Activated B cell treated with CpG ODN at 0.5 μM for 24 hours (primary cell): ENCODE results near the gene TOMM20L. TPM values are rescaled to one million over a fixed set of nuclear protein-coding genes. Genes with fewer than 3 reads are reported as not detected.

Source experiments
- ATAC-seq: fragments of 200-7000 bp; cut with Tn5 transposase; one replicate; pipeline ENCODE4 v1.10.0; 2021; ENCODE audit warnings: low read depth, mild to moderate bottlenecking, moderate library complexity
- CTCF ChIA-PET: fragments of 350-600 bp; sonication (Branson Sonifier 250); formaldehyde crosslinking; loops from one replicate; lab custom pipeline; 2021; ENCODE audit warnings: antibody characterized with exemption; lab: Charles Lee
- POLR2A ChIA-PET: fragments of 350-600 bp; sonication (Branson Sonifier 250); formaldehyde crosslinking; loops from one replicate; lab custom pipeline; 2021; ENCODE audit warnings: antibody characterized with exemption; lab: Charles Lee
- DNase-seq: peaks from one replicate; pipeline ENCODE4 v3.0.0; 2022
- H3K27ac Mint-ChIP-seq: one replicate; pipeline ENCODE4 v1.8.0; 2020; ENCODE audit warnings: mixed read lengths
- H3K27me3 Mint-ChIP-seq: one replicate; pipeline ENCODE4 v1.8.0; 2021; ENCODE audit warnings: mixed read lengths
- H3K36me3 Mint-ChIP-seq: one replicate; pipeline ENCODE4 v1.8.0; 2021; ENCODE audit warnings: low read depth, mixed read lengths
- H3K4me1 Mint-ChIP-seq: one replicate; pipeline ENCODE4 v1.8.0; 2021; ENCODE audit warnings: mixed read lengths
- H3K4me3 Mint-ChIP-seq: one replicate; pipeline ENCODE4 v1.8.0; 2020; ENCODE audit warnings: mild to moderate bottlenecking, mixed read lengths
- H3K9me3 Mint-ChIP-seq: one replicate; pipeline ENCODE4 v1.8.0; 2020; ENCODE audit warnings: mixed read lengths
- CTCF ChIP-seq: fragments of 200-600 bp; IDR thresholded peaks from one replicate; pipeline ENCODE4 v1.8.0; 2022; ENCODE audit warnings: antibody characterized with exemption, mild to moderate bottlenecking
- intact Hi-C: fragments of 100-400 bp; cut with micrococcal nuclease; formaldehyde crosslinking; loops from one replicate; pipeline ENCODE4 v1.15.1; 2024
- total RNA-seq: library from RNA; stranded (reverse); gene quantifications from 2 replicates; pipeline ENCODE4 v1.2.3, GENCODE V29; 2022

TOMM20L gene
- total RNA-seq, 1 donor from 2014 or later, result not detected

- Mint-ChIP-seq H3K4me3 (no peak overlapping the region), H3K36me3 (peaks cover 76% of the 10 kb centered on the region), H3K9me3 (no peaks in the 10 kb centered on the region), H3K4me1 (no peaks in the 10 kb centered on the region), H3K27me3 (no peaks in the 10 kb centered on the region), H3K27ac (no peak overlapping the region)
- intact Hi-C loops, result no loop called here
- no peak for ATAC-seq
- TF ChIP-seq CTCF, result no peak
- no peak for DNase-seq
- ChIA-PET CTCF (no interaction called here), POLR2A (no interaction called here)
Observed at GRCh38 chr14:58362798-58363412, 32.8 kb upstream of the TOMM20L start.

GRCh38 chr14:58364316-58364715, 31.4 kb upstream of the TOMM20L start:
- Mint-ChIP-seq H3K27me3 (no peaks in the 10 kb centered on the region), H3K27ac (no peak overlapping the region), H3K9me3 (no peaks in the 10 kb centered on the region), H3K36me3 (peaks cover 81% of the 10 kb centered on the region), H3K4me1 (peaks cover 3% of the 10 kb centered on the region), H3K4me3 (no peak overlapping the region)
- ChIA-PET POLR2A (interaction anchor here (0.9 kb wide), 1 partner anchor 66 kb away, joined by 3 read pairs; the partner anchor contains the start of gene ARID4A), CTCF (interaction anchor here (0.9 to 1.3 kb wide), 2 partner anchors 31 to 255 kb away, joined by 5 read pairs; partner anchors contain the start of gene TOMM20L)
- intact Hi-C loops, result no loop called here
- ATAC-seq (no peak), DNase-seq (no peak)
- no peak for TF ChIP-seq CTCF

- intact Hi-C loops, result no loop called here
- DNase-seq, result no peak
- H3K36me3 Mint-ChIP-seq, result peaks cover 77% of the 10 kb centered on the region
- no peak for TF ChIP-seq CTCF
- H3K27ac Mint-ChIP-seq, result no peak overlapping the region
- ChIA-PET CTCF (no interaction called here), POLR2A (no interaction called here)
- H3K4me3 Mint-ChIP-seq, result no peak overlapping the region
- ATAC-seq, result no peak
- H3K4me1 Mint-ChIP-seq, result peaks cover 3% of the 10 kb centered on the region
- H3K27me3 Mint-ChIP-seq, result no peaks in the 10 kb centered on the region
- H3K9me3 Mint-ChIP-seq, result no peaks in the 10 kb centered on the region
Observed at GRCh38 chr14:58367296-58367695, 28.4 kb upstream of the TOMM20L start.

GRCh38 chr14:58368956-58369355, 26.8 kb upstream of the TOMM20L start:
- ChIA-PET POLR2A (no interaction called here), CTCF (no interaction called here)
- ATAC-seq (no peak), DNase-seq (no peak)
- intact Hi-C loops, result loop anchor here (2.0 kb wide), 1 partner anchor 14 kb away; no protein-coding TSS in a partner anchor
- H3K4me1 Mint-ChIP-seq, result peaks cover 3% of the 10 kb centered on the region
- TF ChIP-seq CTCF, result no peak
- H3K4me3 Mint-ChIP-seq, result no peak overlapping the region
- H3K36me3 Mint-ChIP-seq, result peaks cover 75% of the 10 kb centered on the region
- H3K9me3 Mint-ChIP-seq, result no peaks in the 10 kb centered on the region
- no peaks in the 10 kb centered on the region for H3K27me3 Mint-ChIP-seq
- no peak overlapping the region for H3K27ac Mint-ChIP-seq

GRCh38 chr14:58376791-58377190, 18.9 kb upstream of the TOMM20L start:
- CTCF ChIA-PET, result no interaction called here
- DNase-seq, result no peak

More at GRCh38 chr14:58376791-58377190, 18.9 kb upstream of the TOMM20L start:
- Mint-ChIP-seq H3K27me3 (no peaks in the 10 kb centered on the region), H3K4me1 (no peaks in the 10 kb centered on the region), H3K4me3 (no peak overlapping the region), H3K9me3 (no peaks in the 10 kb centered on the region), H3K36me3 (peaks cover 65% of the 10 kb centered on the region), H3K27ac (no peak overlapping the region)
- ATAC-seq, result no peak
- intact Hi-C loops, result no loop called here
- no peak for TF ChIP-seq CTCF
- POLR2A ChIA-PET, result no interaction called here
